Measurements from ENCODE around the gene BASP1. TPM values are rescaled to one million over a fixed set of nuclear protein-coding genes. Genes with fewer than 3 reads are reported as not detected.
"Not testable (repeated sequence)": the region's sequence is repeated elsewhere in the genome, so short reads cannot be mapped to it uniquely, and the experiment has no call there.

Gene BASP1
- total RNA-seq, 4 donors from 2014 or later: 10.1 to 29.6 (median 23.0) TPM

DNA sequence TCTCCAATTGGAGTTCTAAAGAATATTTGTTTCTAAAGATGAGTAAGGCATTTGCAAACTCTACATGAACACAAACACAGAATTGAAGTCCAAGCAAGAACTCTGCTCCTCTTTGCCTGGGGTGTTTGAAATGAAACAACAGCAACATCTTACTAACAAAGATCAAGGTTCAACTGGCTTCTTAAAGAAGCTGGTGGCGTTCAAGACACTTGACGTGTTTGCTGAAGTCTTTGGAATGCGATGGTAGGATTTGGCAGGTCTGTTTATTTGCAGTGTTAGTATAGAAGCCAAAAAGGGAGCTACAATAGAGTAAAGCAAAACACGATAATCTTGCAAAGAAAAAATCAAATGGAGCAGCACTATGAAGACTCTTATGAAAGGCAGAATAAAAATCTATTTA is 94.9 kb downstream of the BASP1 start:
- H3K4me3 ChIP-seq (replicated peaks in 1 of 3): no peak overlapping the region
- WGBS, 2 donors: 25 to 50% methylated on average over 4 of the region's 4 CpGs
- TF ChIP-seq POLR2A (IDR thresholded peaks at IDR 0.05): no peak
- TF ChIP-seq, protein P1, sequence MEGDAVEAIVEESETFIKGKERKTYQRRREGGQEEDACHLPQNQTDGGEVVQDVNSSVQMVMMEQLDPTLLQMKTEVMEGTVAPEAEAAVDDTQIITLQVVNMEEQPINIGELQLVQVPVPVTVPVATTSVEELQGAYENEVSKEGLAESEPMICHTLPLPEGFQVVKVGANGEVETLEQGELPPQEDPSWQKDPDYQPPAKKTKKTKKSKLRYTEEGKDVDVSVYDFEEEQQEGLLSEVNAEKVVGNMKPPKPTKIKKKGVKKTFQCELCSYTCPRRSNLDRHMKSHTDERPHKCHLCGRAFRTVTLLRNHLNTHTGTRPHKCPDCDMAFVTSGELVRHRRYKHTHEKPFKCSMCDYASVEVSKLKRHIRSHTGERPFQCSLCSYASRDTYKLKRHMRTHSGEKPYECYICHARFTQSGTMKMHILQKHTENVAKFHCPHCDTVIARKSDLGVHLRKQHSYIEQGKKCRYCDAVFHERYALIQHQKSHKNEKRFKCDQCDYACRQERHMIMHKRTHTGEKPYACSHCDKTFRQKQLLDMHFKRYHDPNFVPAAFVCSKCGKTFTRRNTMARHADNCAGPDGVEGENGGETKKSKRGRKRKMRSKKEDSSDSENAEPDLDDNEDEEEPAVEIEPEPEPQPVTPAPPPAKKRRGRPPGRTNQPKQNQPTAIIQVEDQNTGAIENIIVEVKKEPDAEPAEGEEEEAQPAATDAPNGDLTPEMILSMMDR (IDR thresholded peaks at IDR 0.05): no peak
- H3K36me3 ChIP-seq: no peaks in the 10 kb centered on the region
- DNase-seq: no peak
- no peak overlapping the region for H3K27ac ChIP-seq
- no peaks in the 10 kb centered on the region for H3K27me3 ChIP-seq
- H3K9me3 ChIP-seq: no peaks in the 10 kb centered on the region
- intact Hi-C loops (cut with DNase I): no loop called here
- peaks cover 0 to 9% of the 10 kb centered on the region in 2 donors for H3K4me1 ChIP-seq

- Histone ChIP-seq H3K9me3 (no peaks in the 10 kb centered on the region), H3K27ac (no peak overlapping the region), H3K27me3 (no peaks in the 10 kb centered on the region), H3K4me1 (peaks cover 0 to 9% of the 10 kb centered on the region in 2 donors), H3K36me3 (no peaks in the 10 kb centered on the region), H3K4me3 (replicated peaks in 1 of 3) (no peak overlapping the region)
- 63 to 69% methylated on average over 5 of the region's 5 CpGs for WGBS, 2 donors
- intact Hi-C loops (cut with DNase I): no loop called here
- no peak for TF ChIP-seq POLR2A (IDR thresholded peaks at IDR 0.05)
- TF ChIP-seq, protein P1 (IDR thresholded peaks at IDR 0.05): no peak
- DNase-seq: no peak
Measured at GRCh38 chr5:17314907-17315471, 97.6 kb downstream of the BASP1 start.

- intact Hi-C loops (cut with DNase I): no loop called here
- H3K27ac ChIP-seq: no peak overlapping the region
- H3K4me3 ChIP-seq (replicated peaks in 1 of 3): no peak overlapping the region
- H3K9me3 ChIP-seq: no peaks in the 10 kb centered on the region
- no peak for DNase-seq
- TF ChIP-seq POLR2A (IDR thresholded peaks at IDR 0.05): no peak
- TF ChIP-seq, protein P1 (IDR thresholded peaks at IDR 0.05): no peak
- WGBS, 2 donors: 81 to 84% methylated on average over 11 of the region's 11 CpGs
- H3K36me3 ChIP-seq: no peaks in the 10 kb centered on the region
- H3K4me1 ChIP-seq: peaks cover 0 to 9% of the 10 kb centered on the region in 2 donors
- H3K27me3 ChIP-seq: no peaks in the 10 kb centered on the region
Measured at GRCh38 chr5:17315710-17316221, 98.3 kb downstream of the BASP1 start.

DNA sequence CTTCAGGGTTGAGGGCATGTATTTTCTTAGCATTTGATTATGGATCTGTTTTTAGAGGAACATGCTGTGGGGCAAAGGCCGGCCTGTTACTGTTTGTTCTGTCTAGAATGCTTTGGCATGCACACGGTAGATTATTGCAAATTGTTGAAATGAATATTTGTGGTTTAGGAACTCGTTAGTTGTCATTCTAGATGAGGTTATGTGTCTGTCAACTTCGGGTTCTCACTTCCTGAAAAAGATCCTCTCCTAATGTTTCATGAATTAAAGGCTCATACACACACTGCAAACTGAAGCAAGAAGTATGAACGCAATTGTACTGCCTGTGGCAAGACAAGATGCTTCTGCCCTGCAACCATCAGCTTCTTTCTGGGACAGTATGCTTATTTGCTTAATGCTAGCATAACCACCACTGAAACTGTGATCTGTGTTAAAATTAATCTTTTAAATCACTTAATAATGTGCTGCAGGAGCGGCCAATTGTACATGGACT is 99.6 kb downstream of the BASP1 start:
- H3K27me3 ChIP-seq: no peaks in the 10 kb centered on the region
- H3K36me3 ChIP-seq: no peaks in the 10 kb centered on the region
- TF ChIP-seq, protein P1 (IDR thresholded peaks at IDR 0.05): no peak
- no peak for TF ChIP-seq POLR2A (IDR thresholded peaks at IDR 0.05)
- no peak overlapping the region for H3K4me3 ChIP-seq (replicated peaks in 1 of 3)
- no peaks in the 10 kb centered on the region for H3K9me3 ChIP-seq
- H3K27ac ChIP-seq: no peak overlapping the region
- intact Hi-C loops (cut with DNase I): no loop called here
- WGBS, 2 donors: 65 to 79% methylated on average over 6 of the region's 6 CpGs
- no peak for DNase-seq
- H3K4me1 ChIP-seq: peaks cover 0 to 9% of the 10 kb centered on the region in 2 donors

GRCh38 chr5:17317473-17317872 is 100.0 kb downstream of the BASP1 start:
- H3K27me3 ChIP-seq: no peaks in the 10 kb centered on the region
- WGBS, 2 donors: 67 to 75% methylated on average over 5 of the region's 5 CpGs
- peaks cover 0 to 9% of the 10 kb centered on the region in 2 donors for H3K4me1 ChIP-seq
- no peaks in the 10 kb centered on the region for H3K9me3 ChIP-seq
- intact Hi-C loops (cut with DNase I): no loop called here
- H3K36me3 ChIP-seq: no peaks in the 10 kb centered on the region
- no peak for DNase-seq
- H3K27ac ChIP-seq: no peak overlapping the region
- no peak overlapping the region for H3K4me3 ChIP-seq (replicated peaks in 1 of 3)
- TF ChIP-seq, protein P1 (IDR thresholded peaks at IDR 0.05): no peak
- TF ChIP-seq POLR2A (IDR thresholded peaks at IDR 0.05): no peak

- H3K4me3 ChIP-seq (replicated peaks in 1 of 3); H3K36me3 ChIP-seq; DNase-seq; intact Hi-C loops (cut with DNase I); H3K9me3 ChIP-seq; H3K27me3 ChIP-seq; H3K4me1 ChIP-seq; H3K27ac ChIP-seq: not testable (repeated sequence)
- WGBS, 2 donors: 88 to 92% methylated on average over 3 of the region's 3 CpGs
Measured at GRCh38 chr5:17319095-17319494, 101.7 kb downstream of the BASP1 start.
